NCI-H1436 (cell line): ENCODE measurements around the gene CNOT2.

Source experiments
- DNase-seq: peaks from one replicate; lab custom pipeline; 2025; lab: John Stamatoyannopoulos, UW

The CNOT2 gene

GRCh38 chr12:70306676-70307075 is 63.4 kb downstream of the CNOT2 start:
- DNase-seq, result no peak

DNA sequence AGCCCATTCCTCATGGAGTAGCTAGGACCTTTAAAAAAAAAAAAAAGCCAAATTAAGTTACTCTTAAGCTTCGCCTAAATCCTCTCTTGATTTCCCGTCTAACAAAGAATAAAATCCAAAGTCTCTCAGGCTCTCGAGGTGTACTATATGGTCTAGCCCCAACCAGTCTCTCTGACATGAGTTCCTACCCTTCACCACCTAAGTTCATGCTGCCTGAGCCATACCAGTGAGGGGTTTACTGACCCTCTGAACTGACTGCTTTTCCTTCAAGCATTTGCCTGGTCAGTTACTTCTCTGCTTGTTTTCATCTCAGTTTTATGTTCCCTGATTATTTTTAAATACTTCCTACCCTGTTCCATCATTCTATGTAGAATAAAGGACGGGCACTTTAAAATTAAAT is 64.6 kb downstream of the CNOT2 start:
- no peak for DNase-seq

- DNase-seq, result no peak
Observed at GRCh38 chr12:70309348-70309747, 66.1 kb downstream of the CNOT2 start.

DNA sequence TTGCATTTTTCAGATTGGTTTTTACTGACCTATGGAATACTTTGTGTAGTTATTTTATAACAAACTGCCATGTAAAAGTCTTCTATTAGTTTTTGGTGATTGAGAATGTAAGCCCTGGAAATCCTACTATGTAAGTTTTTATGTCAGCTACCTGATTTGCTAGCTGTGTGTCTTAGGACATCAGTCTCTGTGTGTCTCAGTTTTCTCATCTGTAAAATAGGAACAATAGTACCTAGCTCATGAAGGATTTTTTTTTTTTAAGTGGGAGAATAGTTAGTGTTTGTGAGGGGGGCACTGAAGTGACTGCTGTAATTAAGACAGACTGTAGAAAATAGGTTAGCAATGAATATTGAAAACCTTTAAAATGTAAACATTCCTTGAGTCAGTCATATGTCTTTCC is 70.9 kb downstream of the CNOT2 start:
- DNase-seq, result no peak

DNA sequence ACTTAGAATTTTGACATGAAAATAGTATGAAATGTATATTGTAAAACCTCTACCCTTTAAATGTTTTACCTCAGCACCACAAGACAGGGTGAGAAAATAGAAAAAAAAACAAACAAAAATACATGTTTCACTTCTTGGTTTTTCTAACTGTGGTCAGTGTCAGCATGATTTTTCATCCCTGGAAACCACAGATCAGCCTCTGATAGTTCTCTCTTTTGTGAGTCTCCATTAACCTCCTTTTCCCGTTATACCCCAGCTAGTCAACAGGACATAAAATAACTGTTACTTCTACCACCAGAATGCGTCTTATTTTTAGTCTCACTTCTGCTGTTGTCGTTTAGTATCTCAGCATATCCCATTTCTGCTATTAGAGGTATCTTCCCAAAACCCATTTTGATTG is 74.5 kb downstream of the CNOT2 start:
- no peak for DNase-seq

- no peak for DNase-seq
Observed at GRCh38 chr12:70319605-70320004, 76.4 kb downstream of the CNOT2 start.

DNA sequence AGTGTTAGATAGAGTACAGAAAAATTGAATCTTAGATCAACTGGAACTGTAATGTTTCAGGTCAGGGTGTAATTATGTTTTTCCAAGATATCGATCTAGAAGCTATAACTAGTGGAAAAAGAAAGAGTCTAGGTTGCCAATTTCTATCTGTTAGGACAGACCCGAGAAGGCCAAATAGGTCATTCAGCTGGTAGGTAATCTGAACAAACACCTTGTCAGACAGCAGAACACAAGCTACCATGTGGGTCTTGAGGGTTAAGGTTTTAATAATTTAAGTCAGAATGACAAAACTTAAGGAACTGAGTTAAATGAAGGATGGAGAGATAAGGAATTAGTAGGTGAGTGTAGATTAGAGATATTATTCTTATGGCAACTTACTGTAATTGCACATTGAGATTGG is 78.0 kb downstream of the CNOT2 start:
- DNase-seq, result no peak

DNA sequence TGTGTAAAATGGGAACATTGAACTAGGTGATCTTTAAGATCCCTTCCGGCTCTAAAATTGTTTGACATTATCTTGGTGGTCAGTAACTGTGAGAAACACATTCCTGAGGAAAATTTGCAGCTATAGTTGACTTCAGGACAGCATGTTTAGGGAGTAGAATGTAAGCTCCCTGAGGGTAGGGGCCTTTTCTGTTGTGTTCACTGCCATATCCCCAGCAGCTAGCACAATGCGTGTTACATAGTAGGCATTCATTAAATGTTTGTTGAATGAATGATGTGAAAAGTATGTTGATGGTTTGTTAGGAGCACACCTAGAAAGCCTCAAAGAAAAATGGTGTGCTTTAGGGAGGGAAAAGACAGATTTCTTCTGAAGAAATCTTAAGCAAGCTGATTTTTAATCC is 84.3 kb downstream of the CNOT2 start:
- DNase-seq, result no peak

GRCh38 chr12:70329728-70330127 is 86.5 kb downstream of the CNOT2 start:
- DNase-seq, result no peak

GRCh38 chr12:70330158-70330557 is 86.9 kb downstream of the CNOT2 start:
- no peak for DNase-seq

- DNase-seq, result no peak
Observed at GRCh38 chr12:70332236-70332635, 89.0 kb downstream of the CNOT2 start.

GRCh38 chr12:70334742-70335141 is 91.5 kb downstream of the CNOT2 start:
- no peak for DNase-seq

GRCh38 chr12:70338531-70338930 is 95.3 kb downstream of the CNOT2 start:
- DNase-seq, result no peak

GRCh38 chr12:70351076-70351475 is 107.8 kb downstream of the CNOT2 start:
- no peak for DNase-seq

DNA sequence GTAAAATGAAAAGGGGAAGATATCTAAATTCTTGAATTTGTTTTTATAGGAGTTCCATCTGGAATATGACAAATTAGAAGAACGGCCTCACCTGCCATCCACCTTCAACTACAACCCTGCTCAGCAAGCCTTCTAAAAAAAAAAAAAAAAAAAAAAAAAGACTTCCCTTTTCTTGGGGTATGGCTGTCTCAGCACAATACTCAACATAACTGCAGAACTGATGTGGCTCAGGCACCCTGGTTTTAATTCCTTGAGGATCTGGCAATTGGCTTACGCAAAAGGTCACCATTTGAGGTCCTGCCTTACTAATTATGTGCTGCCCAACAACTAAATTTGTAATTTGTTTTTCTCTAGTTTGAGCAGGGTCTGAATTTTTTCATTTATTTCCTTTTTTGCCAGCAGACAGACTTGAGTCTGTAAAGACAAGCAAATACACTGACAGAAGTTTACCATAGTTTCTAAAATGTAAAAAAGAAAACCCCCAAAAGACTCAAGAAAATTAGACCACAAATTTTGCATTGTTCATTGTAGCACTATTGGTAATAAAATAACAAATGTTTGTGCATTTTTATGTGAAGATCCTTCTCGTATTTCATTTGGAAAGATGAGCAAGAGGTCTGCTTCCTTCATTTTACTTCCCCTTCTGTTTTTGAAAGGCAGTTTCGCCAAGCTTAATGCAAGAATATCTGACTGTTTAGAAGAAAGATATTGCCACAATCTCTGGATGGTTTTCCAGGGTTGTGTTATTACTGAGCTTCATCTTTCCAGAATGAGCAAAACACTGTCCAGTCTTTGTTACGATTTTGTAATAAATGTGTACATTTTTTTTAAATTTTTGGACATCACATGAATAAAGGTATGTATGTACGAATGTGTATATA is 110.8 kb downstream of the CNOT2 start:
- no peak for DNase-seq

- no peak for DNase-seq
Observed at GRCh38 chr12:70354787-70355186, 111.6 kb downstream of the CNOT2 start.

DNA sequence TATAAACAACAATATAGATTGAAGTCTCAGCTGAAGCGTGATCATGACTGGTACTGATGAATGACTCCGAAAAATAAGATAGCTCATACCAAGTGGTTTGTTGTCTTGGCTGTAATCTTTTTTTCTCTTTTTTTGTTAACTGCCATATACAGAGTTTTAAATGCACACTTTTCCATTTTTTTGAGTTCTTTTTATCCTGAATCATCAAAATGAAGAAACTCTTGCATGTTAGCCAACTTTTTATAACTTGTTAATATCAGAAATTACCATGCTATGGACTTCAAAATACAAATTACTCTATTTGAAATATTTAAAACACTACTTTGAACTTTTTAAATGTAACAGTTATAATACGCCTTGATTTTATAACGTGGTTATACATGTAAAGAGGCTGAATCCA is 112.7 kb downstream of the CNOT2 start:
- no peak for DNase-seq

DNA sequence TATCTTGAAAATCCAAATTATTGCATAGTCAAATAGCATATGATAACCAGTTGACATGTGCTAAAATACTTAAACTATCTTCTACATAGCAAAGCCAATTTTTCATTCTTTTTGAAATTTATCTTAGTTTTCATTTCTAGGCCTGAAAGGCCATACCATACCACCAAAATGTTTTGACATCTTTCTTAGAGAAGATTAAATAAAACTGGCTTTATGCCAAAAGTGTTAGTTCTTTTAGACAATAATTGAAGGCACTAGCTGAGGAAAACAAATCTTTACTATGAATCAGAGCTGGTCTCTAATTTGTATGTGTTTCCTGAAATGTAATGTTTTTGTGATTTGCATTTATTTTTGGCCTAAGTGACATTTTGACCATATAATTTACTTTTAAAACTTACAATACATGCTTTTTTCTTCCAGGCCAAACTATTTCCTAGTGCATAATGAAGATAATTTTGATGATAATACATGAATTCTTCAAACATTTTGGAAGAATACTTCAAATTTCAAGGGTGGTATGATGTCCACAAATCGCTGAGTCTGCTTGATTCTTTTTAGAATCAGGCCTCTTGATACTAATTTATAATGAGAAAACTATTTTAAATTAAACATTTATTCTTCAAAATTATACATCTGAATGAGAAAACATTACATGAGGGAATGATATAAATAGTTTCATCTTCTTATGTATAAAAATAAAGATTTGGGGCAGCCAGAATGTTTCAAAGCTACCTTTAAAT is 116.4 kb downstream of the CNOT2 start:
- DNase-seq, result no peak

- no peak for DNase-seq
Observed at GRCh38 chr12:70360218-70360617, 117.0 kb downstream of the CNOT2 start.

DNA sequence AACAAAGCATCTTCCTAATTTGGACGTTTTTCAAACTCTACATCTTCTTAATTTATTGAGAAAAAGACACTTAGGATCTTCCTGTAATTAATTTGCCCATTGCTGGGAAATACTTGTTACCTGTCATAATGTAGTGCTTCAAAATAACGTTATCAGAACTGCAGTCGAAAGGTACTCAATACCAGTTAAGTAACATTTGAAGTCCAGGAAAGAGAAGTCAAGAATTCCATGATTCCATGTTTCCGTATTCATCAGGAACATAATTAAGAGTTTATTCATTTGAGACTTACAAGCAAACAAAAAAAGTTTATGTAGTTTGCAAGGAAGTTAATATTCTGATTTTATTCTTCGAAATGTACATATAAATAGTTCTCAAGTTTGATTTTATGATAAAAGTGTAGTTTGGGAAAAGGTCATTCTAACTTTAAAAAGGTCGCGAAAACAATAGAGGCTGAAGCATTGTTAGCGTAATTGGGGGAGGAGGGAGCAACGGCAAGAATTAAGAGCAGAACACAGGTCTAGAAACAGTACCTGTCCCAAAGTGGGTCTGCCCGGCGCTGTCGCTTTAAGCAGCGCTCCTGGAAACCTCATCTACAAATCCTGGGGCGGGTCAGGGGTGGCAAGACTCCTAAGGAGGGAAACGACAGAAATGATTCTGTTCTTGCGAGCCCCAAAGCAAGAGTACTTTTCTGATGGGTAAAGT is 121.6 kb downstream of the CNOT2 start:
- no peak for DNase-seq

DNA sequence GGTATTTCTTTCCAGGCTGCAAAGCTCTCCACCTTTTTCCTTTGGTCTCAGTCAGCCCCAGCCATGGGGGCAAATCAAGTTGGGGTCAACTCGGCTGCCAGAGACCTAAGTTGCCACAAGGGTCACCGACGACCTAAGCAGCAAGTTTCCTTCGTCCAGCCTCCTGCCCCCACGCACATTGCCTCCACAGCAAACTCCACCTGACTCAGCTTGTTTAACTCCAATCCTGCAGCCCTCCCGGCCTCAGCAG is 122.1 kb downstream of the CNOT2 start:
- DNase-seq, result no peak

DNA sequence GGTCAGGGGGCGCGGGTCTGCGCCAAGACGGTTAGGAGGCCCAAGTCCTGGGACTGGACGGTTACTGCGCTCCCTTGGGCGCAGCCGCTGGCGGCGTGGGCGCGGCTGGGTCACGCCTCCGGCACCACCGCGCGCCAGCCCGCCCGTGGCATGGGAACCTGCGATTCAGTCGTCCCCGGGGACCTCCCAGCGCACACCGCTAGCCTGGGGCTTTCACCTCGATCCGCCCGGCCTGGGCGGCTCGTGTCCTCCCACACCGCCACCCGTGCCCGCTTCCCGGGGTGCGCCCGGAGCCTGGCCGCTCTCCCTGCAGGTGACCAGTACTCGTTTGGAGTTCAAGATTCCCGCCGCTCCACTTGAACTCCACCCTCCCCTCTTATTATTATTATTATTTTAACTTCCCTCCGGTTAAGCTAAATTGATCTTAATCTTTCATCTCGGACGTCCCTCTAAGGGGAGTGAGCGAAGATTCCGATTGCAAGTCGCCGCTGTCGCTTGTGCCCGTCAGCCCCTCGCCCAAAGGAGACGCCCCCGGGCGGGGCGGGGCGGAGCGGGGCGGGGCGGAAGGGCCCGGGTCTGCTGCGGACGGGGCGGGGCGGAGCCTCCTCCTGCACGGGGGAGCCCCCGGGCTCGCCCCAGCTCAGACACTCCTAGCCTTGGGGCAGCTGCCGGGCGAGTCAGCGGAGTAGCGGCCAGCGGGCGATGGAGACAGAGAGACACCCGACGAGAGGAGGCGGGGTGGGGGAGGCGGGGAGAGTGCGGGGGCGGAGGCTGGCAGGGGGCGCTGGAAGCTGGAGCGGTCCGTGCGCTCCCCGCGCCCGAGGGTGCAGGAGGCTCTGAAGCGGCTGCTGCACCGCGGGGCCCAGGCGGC is 122.7 kb downstream of the CNOT2 start, which contains the start of gene KCNMB4:
Gene KCNMB4 (plus strand): TSS at position 643 of the 871 bp plus-strand sequence. CDS start 445 bp downstream, outside the sequence.
- DNase-seq, result peak; percentile 71
